ENCODE measurements around the gene ATG16L2.
A peak's percentile ranks its signal among the peaks of the same experiment; 100 is the strongest.
"Not testable (repeated sequence)": the region's sequence is repeated elsewhere in the genome, so short reads cannot be mapped to it uniquely, and the experiment has no call there.

ATG16L2 gene

GRCh38 chr11:72779495-72780128 is 34.6 kb upstream of the ATG16L2 start:
- DNase-seq, result no peak

- no peak for DNase-seq
Observed at GRCh38 chr11:72780296-72781062, 33.7 kb upstream of the ATG16L2 start.

GRCh38 chr11:72781063-72781312 is 33.2 kb upstream of the ATG16L2 start:
- DNase-seq, result no peak

GRCh38 chr11:72781313-72782080 is 32.7 kb upstream of the ATG16L2 start:
- no peak for DNase-seq

GRCh38 chr11:72782081-72782920 is 31.9 kb upstream of the ATG16L2 start:
- DNase-seq, result peak; percentile 36

GRCh38 chr11:72783144-72783905 is 30.9 kb upstream of the ATG16L2 start:
- DNase-seq, result no peak

- no peak for DNase-seq
Observed at GRCh38 chr11:72784662-72785061, 29.5 kb upstream of the ATG16L2 start.

- DNase-seq, result peak; percentile 96
Observed at GRCh38 chr11:72786305-72787215, 27.7 kb upstream of the ATG16L2 start.

- peak; percentile 95 for DNase-seq
Observed at GRCh38 chr11:72787216-72788104, 26.8 kb upstream of the ATG16L2 start.

- no peak for DNase-seq
Observed at GRCh38 chr11:72788241-72788640, 26.0 kb upstream of the ATG16L2 start.

GRCh38 chr11:72789493-72790131 is 24.6 kb upstream of the ATG16L2 start:
- DNase-seq, result no peak

- not testable (repeated sequence) for DNase-seq
Observed at GRCh38 chr11:72791228-72791627, 23.0 kb upstream of the ATG16L2 start.

GRCh38 chr11:72792437-72793021 is 21.7 kb upstream of the ATG16L2 start:
- DNase-seq, result no peak

- DNase-seq, result no peak
Observed at GRCh38 chr11:72793076-72793424, 21.2 kb upstream of the ATG16L2 start.

- DNase-seq, result peak; percentile 87
Observed at GRCh38 chr11:72793425-72794367, 20.5 kb upstream of the ATG16L2 start, which contains the start of gene STARD10. TSS of gene STARD10 (minus strand) at chr11:72794047. CDS start at chr11:72781181, 12,866 bp downstream.

- DNase-seq, result no peak
Observed at GRCh38 chr11:72798361-72798760, 15.8 kb upstream of the ATG16L2 start.

- DNase-seq, result no peak
Observed at GRCh38 chr11:72799441-72799840, 14.8 kb upstream of the ATG16L2 start.

- DNase-seq, result no peak
Observed at GRCh38 chr11:72802822-72803221, 11.4 kb upstream of the ATG16L2 start.

Data from DMS153 (cell line).